Measurements from ENCODE around the gene ZNF765. TPM values are rescaled to one million over a fixed set of nuclear protein-coding genes. Genes with fewer than 3 reads are reported as not detected.
"Not testable (repeated sequence)": the region's sequence is repeated elsewhere in the genome, so short reads cannot be mapped to it uniquely, and the experiment has no call there.

The ZNF765 gene
- total and polyA plus RNA-seq, 9 of the 15 experiments (the other 6 are each of a cell fraction or from before 2014, with no cell fraction given) = 5.4 to 17.5 (median 9.6) TPM

DNA sequence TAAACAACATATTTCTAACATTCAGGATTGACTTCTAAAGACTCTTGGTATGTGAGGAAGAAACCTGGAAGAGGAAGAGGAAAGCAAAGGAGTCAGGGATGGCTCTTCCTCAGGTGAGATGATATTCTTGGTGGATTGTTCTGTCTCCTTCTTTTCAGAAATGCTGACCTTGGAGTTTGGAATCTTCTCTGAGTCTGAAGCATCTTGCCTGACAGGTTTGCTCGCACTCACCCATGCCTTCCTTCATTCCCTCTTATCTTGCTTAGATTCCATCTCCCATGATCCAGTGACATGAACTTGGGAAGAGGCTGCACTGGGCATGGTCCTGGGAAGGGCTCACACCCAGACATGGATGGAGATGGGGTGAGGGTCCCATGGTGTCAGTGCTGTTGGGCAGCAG, 3.0 kb downstream of the ZNF765 start:
- in situ Hi-C loops (cut with MboI); intact Hi-C loops (cut with micrococcal nuclease); H3K9ac ChIP-seq (ENCODE audit: insufficient read depth in 1 of 2, low read depth in 2 of 2, low read length in 2 of 2); H2AFZ ChIP-seq (ENCODE audit: low read depth, low read length); CTCF ChIA-PET (ENCODE audit: low intra/inter-chr PET ratio); DNase-seq (ENCODE audit: extremely low read depth in 1 of 4, low spot score in 3 of 4); POLR2A ChIA-PET; H3K27ac ChIP-seq (ENCODE audit: extremely low read depth, low read depth, low read length); H3K4me2 ChIP-seq (ENCODE audit: insufficient read depth, low read length); H3K9me1 ChIP-seq (ENCODE audit: control insufficient read depth, insufficient read depth, low read length); FAIRE-seq; BruUV-seq (replicated peaks); H3K4me3 ChIP-seq; H4K20me1 ChIP-seq (replicated peaks; ENCODE audit: control insufficient read depth, insufficient read depth, low read length); H3K27me3 ChIP-seq (ENCODE audit: control insufficient read depth in 2 of 2, insufficient read depth in 2 of 2, low read length in 2 of 2); H3K9me3 ChIP-seq (replicated peaks; ENCODE audit: control insufficient read depth, insufficient read depth, low read depth, low read length); ATAC-seq: not testable (repeated sequence)
- H3K36me3 ChIP-seq (ENCODE audit: control insufficient read depth, insufficient read depth, low read length) = peaks cover 36% of the 10 kb centered on the region
- H3K4me1 ChIP-seq (replicated peaks in 1 of 2; ENCODE audit: control insufficient read depth in 2 of 2, insufficient read depth in 2 of 2, low read length in 2 of 2) = peaks cover 8 to 12% of the 10 kb centered on the region in 2 experiments; a peak in 4 of 5 replicates
- 100% methylated on average over 1 of the region's 1 CpG for WGBS (ENCODE audit: insufficient coverage, low coverage, missing lambda C conversion rate)
- H3K79me2 ChIP-seq (ENCODE audit: control insufficient read depth, insufficient read depth, low read length) = peaks cover 18% of the 10 kb centered on the region

DNA sequence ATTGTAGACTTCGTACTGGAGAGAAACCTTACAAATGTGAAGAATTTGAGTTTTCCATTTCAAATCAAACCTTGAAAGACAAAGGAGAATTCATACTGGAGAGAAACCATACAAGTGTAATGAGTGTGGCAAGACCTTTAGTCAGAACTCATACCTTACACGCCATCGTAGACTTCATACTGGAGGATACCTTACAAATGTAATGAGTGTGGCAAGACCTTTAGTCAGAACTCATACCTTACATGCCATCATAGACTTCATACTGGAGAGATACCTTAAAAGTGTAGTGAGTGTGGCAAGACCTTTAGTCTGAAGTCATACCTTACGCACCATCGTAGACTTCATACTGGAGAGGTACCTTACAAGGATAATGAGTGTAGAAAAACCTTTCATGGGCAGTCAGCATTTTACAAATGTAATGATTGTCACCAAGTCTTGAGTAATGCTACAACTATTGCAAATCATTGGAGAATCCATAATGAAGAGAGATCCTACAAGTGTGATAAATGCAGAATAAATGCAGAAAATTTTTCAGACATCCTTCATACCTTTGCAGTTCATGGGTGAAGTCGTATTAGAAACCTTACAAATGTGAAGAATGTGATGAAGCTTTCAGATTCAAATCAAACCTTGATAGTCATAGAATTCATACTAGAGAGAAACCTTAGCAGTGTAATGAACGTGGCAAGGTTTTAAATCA, 14.7 kb downstream of the ZNF765 start:
- intact Hi-C loops (cut with micrococcal nuclease) (no loop called here), in situ Hi-C loops (cut with MboI) (no loop called here)
- Histone ChIP-seq H3K9me3 (replicated peaks; ENCODE audit: control insufficient read depth, insufficient read depth, low read depth, low read length) (peaks cover 39% of the 10 kb centered on the region), H3K4me3 (no peak overlapping the region), H3K27ac (ENCODE audit: extremely low read depth, low read depth, low read length) (no peak overlapping the region), H3K79me2 (ENCODE audit: control insufficient read depth, insufficient read depth, low read length) (no peaks in the 10 kb centered on the region), H3K4me2 (ENCODE audit: insufficient read depth, low read length) (no peak overlapping the region), H2AFZ (ENCODE audit: low read depth, low read length) (no peak overlapping the region), H3K9me1 (ENCODE audit: control insufficient read depth, insufficient read depth, low read length) (no peaks in the 10 kb centered on the region), H3K9ac (ENCODE audit: insufficient read depth in 1 of 2, low read depth in 2 of 2, low read length in 2 of 2) (no peak overlapping the region), H3K4me1 (replicated peaks in 1 of 2; ENCODE audit: control insufficient read depth in 2 of 2, insufficient read depth in 2 of 2, low read length in 2 of 2) (no peaks in the 10 kb centered on the region), H3K36me3 (ENCODE audit: control insufficient read depth, insufficient read depth, low read length) (peaks cover 36% of the 10 kb centered on the region), H3K27me3 (ENCODE audit: control insufficient read depth in 2 of 2, insufficient read depth in 2 of 2, low read length in 2 of 2) (no peaks in the 10 kb centered on the region), H4K20me1 (replicated peaks; ENCODE audit: control insufficient read depth, insufficient read depth, low read length) (no peaks in the 10 kb centered on the region)
- no peak for DNase-seq (ENCODE audit: extremely low read depth in 1 of 4, low spot score in 3 of 4)
- FAIRE-seq = no peak
- ChIA-PET POLR2A (no interaction called here), CTCF (ENCODE audit: low intra/inter-chr PET ratio) (no interaction called here)
- ATAC-seq = no peak
- TF ChIP-seq, protein P1, sequence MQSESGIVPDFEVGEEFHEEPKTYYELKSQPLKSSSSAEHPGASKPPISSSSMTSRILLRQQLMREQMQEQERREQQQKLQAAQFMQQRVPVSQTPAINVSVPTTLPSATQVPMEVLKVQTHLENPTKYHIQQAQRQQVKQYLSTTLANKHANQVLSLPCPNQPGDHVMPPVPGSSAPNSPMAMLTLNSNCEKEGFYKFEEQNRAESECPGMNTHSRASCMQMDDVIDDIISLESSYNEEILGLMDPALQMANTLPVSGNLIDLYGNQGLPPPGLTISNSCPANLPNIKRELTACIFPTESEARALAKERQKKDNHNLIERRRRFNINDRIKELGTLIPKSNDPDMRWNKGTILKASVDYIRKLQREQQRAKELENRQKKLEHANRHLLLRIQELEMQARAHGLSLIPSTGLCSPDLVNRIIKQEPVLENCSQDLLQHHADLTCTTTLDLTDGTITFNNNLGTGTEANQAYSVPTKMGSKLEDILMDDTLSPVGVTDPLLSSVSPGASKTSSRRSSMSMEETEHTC (IDR thresholded peaks at IDR 0.05) = no peak
- TF ChIP-seq TAF9B (IDR thresholded peaks at IDR 0.05; ENCODE audit: partially characterized antibody) = no peak
- TF ChIP-seq ZNF274 (IDR thresholded peaks at IDR 0.05; ENCODE audit: borderline replicate concordance, low read depth, low read length) = peak; percentile 78; the same call in 1 of the 2 replicates
- TF ChIP-seq FOSL1 (tag; conservative IDR thresholded peaks at IDR 0.05) = no peak
- TF ChIP-seq SLC30A9 (CRISPR knock-in tag; IDR thresholded peaks at IDR 0.05) = no peak
- WGBS (ENCODE audit: insufficient coverage, low coverage, missing lambda C conversion rate) = 77% methylated on average over 7 of the region's 7 CpGs
- no TSS peak for BruUV-seq (replicated peaks)

DNA sequence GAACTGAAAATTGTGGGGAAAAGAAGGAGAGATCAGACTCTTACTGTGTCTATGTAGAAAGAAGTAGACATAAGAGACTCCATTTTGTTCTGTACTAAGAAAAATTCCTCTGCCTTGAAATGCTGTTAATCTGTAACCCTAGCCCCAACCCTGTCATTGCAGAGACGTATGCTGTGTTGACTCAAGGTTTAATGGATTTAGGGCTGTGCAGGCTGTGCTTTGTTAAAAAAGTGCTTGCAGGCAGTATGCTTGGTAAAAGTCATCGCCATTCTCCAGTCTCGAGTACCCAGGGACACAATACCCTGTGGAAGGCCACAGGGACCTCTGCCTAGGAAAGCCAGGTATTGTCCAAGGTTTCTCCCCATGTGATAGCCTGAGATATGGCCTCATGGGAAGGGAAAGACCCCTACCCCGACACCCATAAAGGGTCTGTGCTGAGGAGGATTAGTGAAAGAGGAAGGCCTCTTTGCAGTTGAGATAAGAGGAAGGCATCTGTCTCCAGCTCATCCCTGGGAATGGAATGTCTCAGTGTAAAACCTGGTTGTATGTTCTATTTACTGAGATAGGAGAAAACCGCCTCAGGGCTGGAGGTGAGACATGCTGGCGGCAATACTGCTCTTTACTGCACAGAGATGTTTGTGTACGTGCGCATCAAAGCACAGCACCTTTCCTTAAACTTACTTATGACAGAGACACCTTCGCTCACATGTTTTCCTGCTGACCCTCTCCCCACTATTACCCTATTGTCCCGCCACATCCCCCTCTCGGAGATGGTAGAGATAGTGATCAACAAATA, 25.8 kb downstream of the ZNF765 start:
- in situ Hi-C loops (cut with MboI) (loop anchor here (5.0 kb wide), 1 partner anchor 82 kb away; no protein-coding TSS in a partner anchor), intact Hi-C loops (cut with micrococcal nuclease) (loop anchor here (5.0 kb wide), 1 partner anchor 327 kb away; no protein-coding TSS in a partner anchor)
- H3K27me3 ChIP-seq (ENCODE audit: control insufficient read depth in 2 of 2, insufficient read depth in 2 of 2, low read length in 2 of 2); H3K9me3 ChIP-seq (replicated peaks; ENCODE audit: control insufficient read depth, insufficient read depth, low read depth, low read length); H3K27ac ChIP-seq (ENCODE audit: extremely low read depth, low read depth, low read length); H3K9me1 ChIP-seq (ENCODE audit: control insufficient read depth, insufficient read depth, low read length); DNase-seq (ENCODE audit: extremely low read depth in 1 of 4, low spot score in 3 of 4); H4K20me1 ChIP-seq (replicated peaks; ENCODE audit: control insufficient read depth, insufficient read depth, low read length); H3K36me3 ChIP-seq (ENCODE audit: control insufficient read depth, insufficient read depth, low read length); H3K4me2 ChIP-seq (ENCODE audit: insufficient read depth, low read length); H3K4me1 ChIP-seq (replicated peaks in 1 of 2; ENCODE audit: control insufficient read depth in 2 of 2, insufficient read depth in 2 of 2, low read length in 2 of 2); H3K4me3 ChIP-seq; ATAC-seq; POLR2A ChIA-PET; H3K9ac ChIP-seq (ENCODE audit: insufficient read depth in 1 of 2, low read depth in 2 of 2, low read length in 2 of 2); BruUV-seq (replicated peaks); FAIRE-seq; H3K79me2 ChIP-seq (ENCODE audit: control insufficient read depth, insufficient read depth, low read length); H2AFZ ChIP-seq (ENCODE audit: low read depth, low read length): not testable (repeated sequence)
- CTCF ChIA-PET (ENCODE audit: low intra/inter-chr PET ratio) = interaction anchor here (1.1 kb wide), 1 partner anchor 12 kb away, joined by 3 read pairs; no protein-coding TSS in a partner anchor
- 19% methylated on average over 11 of the region's 11 CpGs for WGBS (ENCODE audit: insufficient coverage, low coverage, missing lambda C conversion rate)
